ENCODE data around the gene HERC3.

DNA sequence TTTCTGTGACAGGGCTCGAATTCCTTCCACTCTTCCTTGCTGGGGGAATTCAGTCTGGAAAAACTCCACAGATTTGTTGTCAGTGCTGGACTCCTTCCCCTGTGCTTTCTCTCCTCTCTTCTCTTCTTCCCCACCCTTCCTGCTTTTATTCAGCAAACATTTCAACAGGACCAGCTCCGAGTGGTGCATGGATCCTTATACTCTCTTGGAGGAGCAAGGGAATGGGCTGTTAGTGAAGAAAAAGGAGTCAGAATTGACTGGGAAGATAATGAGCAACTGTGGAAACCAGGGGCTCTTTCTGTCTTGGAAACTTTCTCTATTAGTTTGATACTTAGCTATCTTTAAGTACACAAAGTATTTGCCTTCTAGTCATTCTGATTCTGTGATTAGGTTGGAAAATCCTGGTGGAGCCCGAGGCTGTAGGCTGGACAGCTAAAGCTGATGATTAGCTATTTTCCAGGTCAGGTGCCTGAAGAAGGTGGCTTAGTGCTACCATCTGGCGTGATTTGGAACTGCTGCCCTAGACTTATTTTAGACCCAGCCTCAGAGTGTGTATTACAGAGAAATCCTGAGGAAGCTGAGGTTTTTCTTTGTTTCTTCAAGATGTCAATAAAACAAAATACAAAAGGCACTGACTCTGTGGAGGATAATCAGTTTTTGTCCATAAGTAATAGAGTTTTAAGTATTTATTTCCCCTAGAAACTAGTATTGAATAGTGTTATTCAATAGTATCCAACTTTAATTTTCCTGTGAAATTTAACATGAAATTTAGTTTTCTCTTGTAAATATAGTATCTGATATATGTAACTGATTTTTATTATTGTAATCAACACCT, 67.0 kb downstream of the HERC3 start:
- TF ChIP-seq CTCF (IDR thresholded peaks at IDR 0.05) (peak; percentile 77 to 85 (median 82)), POLR2A (IDR thresholded peaks at IDR 0.05) (no peak)
